Keratinocyte (primary cell): ENCODE measurements around the gene PROC.

ENCODE experiments used
- CTCF ChIP-seq, 3 experiments: IDR thresholded peaks in 1 of 3; conservative IDR thresholded peaks in 1 of 3; optimal IDR thresholded peaks in 1 of 3; 2 replicates in 2 of 3; 3 replicates in 1 of 3; pipeline versions ENCODE3 to v1.5.1; 2011; ENCODE audit warnings: low read length in 3 of 3, mild to moderate bottlenecking in 3 of 3, moderate library complexity in 2 of 3, control low read depth in 1 of 3, inconsistent platforms in 1 of 3; ENCODE audit not compliant: insufficient read depth in 2 of 3; ENCODE audit errors: extremely low read depth in 1 of 3
- EZH2 ChIP-seq: IDR thresholded peaks from one replicate; pipeline ENCODE4 v1.6.1; 2012; ENCODE audit warnings: inconsistent platforms, mild to moderate bottlenecking, low read length, moderate library complexity

- TF ChIP-seq CTCF (optimal IDR thresholded peaks at IDR 0.05 in 1 of 3, IDR thresholded peaks at IDR 0.05 in 1 of 3, conservative IDR thresholded peaks at IDR 0.05 in 1 of 3; ENCODE audit: extremely low read depth in 1 of 3, insufficient read depth in 2 of 3, low read length in 3 of 3) = no peak
- no peak for TF ChIP-seq EZH2
Observed at GRCh38 chr2:127419448-127420038, 1.3 kb downstream of the PROC start.
